Measurements from ENCODE around the gene OBSCN.

The OBSCN gene

DNA sequence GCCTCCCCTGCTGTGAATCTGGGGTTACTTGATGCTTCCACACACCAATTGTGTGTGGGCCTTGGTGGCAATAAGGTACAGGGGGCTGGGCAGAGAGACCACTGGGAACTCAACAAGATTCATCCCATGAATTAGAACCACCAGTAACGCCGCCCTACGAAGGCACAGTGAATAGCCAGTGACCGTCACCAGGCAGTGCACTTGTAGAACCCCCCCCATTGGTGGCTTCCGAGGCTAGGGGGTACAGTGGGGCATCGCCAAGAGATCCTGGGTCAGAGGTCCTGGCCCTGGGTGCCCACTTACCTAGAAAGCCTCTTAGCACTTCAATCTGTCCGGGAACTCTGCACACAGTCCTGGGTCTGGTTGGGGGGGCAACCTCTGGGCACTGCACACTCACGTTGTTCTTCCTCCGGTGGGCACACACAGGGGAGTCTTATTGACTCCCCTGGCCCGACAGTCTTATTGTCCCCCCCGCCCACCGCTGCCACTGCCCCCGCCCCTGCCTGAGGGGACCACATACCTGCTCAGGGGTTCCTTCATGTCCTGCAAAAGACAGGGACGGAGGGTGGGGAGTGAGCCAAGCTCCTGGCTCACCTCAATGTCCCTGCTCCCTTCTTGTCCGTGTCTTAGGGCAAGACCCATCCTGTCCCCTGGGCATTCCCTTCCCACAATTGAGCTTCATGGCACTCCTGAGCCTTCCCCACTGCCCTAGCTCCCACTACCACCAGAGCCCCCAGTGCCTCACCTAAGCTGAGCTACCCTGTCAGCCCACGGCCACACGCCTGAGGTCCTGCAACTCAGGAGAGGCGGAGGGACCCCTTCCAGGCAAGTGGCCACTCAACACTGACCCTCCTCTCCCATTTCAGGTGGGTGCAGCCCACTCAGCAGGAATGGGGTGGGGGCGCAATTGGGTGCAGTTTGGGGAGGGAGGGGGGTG lies 201.3 kb downstream of the OBSCN start:
- DNase-seq, result no peak

DNA sequence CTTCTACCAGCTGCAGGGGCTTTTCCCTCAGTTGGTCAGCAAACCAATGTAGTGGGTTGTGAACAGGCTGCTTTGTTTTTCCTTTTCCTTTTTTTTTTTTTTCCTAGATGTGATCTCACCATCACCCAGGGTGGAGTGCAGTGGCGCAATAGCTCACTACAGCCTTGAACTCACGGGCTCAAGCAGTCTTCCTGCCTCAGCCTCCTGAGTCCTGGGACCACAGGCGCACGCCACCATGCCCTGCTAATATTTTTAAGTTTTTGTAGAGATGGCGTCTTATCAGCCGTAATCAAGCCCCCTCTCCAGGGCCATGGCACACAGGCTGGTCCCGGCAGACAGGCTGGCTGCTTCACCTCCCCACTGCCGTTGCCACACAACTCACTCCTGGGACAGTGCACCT lies 202.2 kb downstream of the OBSCN start:
- no peak for DNase-seq

GRCh38 chr1:228410671-228411070 lies 202.8 kb downstream of the OBSCN start:
- no peak for DNase-seq

DNA sequence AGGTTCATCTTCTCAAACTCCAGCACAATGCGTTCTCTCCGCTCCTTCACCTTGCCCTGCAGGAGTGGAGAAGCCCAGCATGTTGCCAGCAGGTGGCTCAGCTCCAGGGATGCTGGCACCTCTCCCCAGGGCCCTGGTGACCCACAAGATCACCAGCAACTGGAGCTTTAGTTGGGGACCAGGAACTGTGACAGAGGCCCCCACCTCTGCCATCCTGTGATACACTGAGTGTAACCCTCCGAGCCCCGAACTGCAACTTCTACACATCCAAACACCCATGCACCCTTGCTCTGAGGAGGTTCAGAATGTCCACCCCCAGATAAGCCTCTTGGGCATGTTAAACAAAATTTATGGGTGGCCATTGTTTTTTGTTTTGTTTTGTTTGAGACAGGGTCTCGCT lies 203.3 kb downstream of the OBSCN start:
- no peak for DNase-seq

DNA sequence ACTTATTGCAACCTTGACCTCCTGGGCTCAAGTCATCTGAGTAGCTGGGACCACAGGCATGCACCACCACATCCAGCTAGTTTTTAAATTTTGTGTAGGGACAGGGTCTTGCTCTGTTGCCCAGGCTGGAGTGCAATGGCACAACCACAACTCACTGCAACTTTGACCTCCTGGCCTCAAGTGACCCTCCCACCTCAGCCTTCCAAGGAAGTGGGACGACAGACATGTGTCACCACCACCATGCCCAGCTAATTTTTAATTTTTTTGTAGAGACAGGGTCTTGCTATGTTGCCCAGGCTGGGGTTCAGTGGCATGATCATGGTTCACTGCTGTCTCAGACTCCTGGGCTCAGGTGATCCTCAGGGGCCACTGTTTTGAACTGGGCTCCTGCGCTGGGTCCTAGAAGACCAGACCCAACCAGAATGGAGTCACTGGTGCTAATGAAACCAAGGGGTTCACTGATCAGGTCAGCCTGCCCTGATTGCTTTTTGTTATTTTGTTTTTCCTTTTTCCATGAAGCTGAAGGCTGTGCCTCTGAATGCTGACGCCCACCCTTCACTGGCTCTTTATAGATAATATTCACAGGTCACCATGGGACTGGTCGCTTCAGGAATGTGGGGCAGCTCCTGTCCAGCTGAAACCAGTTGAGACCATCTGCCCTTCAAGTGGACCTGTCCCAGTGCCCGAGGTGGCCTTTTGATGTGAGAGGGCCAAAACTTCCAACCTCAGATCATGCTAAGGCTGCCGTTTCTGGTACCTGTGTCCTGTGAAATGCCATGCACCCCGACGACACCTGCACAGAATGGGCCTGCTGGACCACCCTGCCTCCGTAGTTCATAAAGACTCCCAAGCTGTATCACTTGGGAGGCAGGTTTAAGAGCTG lies 203.9 kb downstream of the OBSCN start:
- DNase-seq, result no peak

- DNase-seq, result no peak
Measured at GRCh38 chr1:228413241-228414010, 205.6 kb downstream of the OBSCN start.

- no peak for DNase-seq
Measured at GRCh38 chr1:228414511-228415211, 206.8 kb downstream of the OBSCN start.

DNA sequence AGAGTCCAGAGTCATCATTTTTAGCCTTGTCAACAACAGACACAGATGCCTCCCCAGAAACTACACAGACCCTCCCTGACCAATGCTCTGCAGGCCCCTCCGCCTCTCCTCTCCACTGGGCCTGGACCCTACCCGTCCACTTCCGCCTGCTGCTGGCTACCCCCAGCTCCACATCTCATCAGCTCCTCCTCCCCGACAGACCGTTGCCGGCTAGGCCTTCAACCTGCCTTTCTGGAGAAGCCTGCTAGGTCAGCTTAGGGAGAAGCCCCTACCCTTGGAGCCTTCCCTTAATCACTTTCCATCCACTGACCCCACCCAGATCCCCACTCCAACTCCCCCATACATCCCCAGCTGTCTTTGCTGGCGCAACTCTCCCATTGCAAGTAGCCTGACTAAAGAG lies 207.4 kb downstream of the OBSCN start:
- DNase-seq, result no peak

GRCh38 chr1:228415853-228416216 lies 208.0 kb downstream of the OBSCN start:
- DNase-seq, result no peak

GRCh38 chr1:228416217-228416933 lies 208.5 kb downstream of the OBSCN start, which contains the start of gene TRIM17:
TRIM17 (minus strand) TSS chr1:228416861; CDS start chr1:228415072, 1,789 bp downstream.
- DNase-seq, result no peak

- DNase-seq, result no peak
Measured at GRCh38 chr1:228417061-228417460, 209.2 kb downstream of the OBSCN start.

- no peak for DNase-seq
Measured at GRCh38 chr1:228417483-228418203, 209.8 kb downstream of the OBSCN start.

- DNase-seq, result no peak
Measured at GRCh38 chr1:228420968-228421826, 213.4 kb downstream of the OBSCN start.

- DNase-seq, result no peak
Measured at GRCh38 chr1:228423404-228424053, 215.7 kb downstream of the OBSCN start.

GRCh38 chr1:228424685-228425660 lies 217.1 kb downstream of the OBSCN start:
- DNase-seq, result no peak

GRCh38 chr1:228426518-228427175 lies 218.8 kb downstream of the OBSCN start:
- no peak for DNase-seq

DNA sequence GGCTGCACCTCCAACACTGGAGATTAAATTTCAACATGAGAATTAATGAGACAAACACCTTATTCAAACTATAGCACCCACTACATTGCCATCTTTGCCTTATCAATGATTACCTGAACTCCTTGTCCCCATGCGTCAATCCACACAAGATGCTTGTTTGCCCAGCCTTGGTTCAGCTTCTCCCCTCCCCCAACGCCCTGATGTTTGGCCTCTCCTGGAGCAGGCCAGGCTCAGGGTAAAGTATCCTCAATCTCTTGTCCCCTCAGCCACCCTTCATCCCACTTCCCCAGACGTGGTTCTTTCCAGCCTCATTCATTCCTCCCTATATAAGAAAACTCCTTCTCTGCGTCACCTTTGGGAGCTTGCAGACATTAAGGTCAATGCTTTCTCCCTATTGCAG lies 220.6 kb downstream of the OBSCN start:
- DNase-seq, result no peak

Measured in midbrain (tissue), 1 donor.